H1 (cell line): Measurements from ENCODE around the gene LYPD3. TPM values are rescaled to one million over a fixed set of nuclear protein-coding genes. Genes with fewer than 3 reads are reported as not detected.

Experiments used
- CTCF ChIA-PET: fragments of 300-600 bp; sonication (Branson Sonifier 250); formaldehyde crosslinking; loops from one replicate; lab custom pipeline; 2021; ENCODE audit not compliant: partially characterized antibody; lab: Charles Lee
- POLR2A ChIA-PET: fragments of 300-600 bp; sonication (Branson Sonifier 250); formaldehyde crosslinking; loops from one replicate; lab custom pipeline; 2021; ENCODE audit warnings: inconsistent platforms; ENCODE audit not compliant: partially characterized antibody; lab: Charles Lee
- DNase-seq, 2 experiments: peaks; one replicate each; pipeline versions ENCODE4 v3.0.0 to v3.0.0-alpha.2; 2010 to 2022; ENCODE audit warnings: low spot score in 2 of 2, low read depth in 1 of 2, mixed read lengths in 1 of 2
- FAIRE-seq: peaks from 2 replicates; lab custom pipeline; 2011; peaks lifted over from hg19 to GRCh38; lab: Jason Lieb, UNC
- H2AFZ ChIP-seq: 2 replicates; pipeline ENCODE4 v1.8.1; 2012; ENCODE audit warnings: low read length, inconsistent platforms
- H2AK5ac ChIP-seq: 2 replicates; pipeline ENCODE4 v1.6.1; 2013; ENCODE audit warnings: low read depth, low read length
- H2BK120ac ChIP-seq: replicated peaks from 2 replicates; pipeline ENCODE3; 2013; ENCODE audit warnings: low read depth, low read length, inconsistent platforms
- H2BK12ac ChIP-seq: 2 replicates; pipeline ENCODE4 v1.6.1; 2013; ENCODE audit warnings: low read depth, low read length
- H2BK15ac ChIP-seq: 2 replicates; pipeline ENCODE4 v1.6.1; 2013; ENCODE audit warnings: low read length
- H2BK20ac ChIP-seq: 2 replicates; pipeline ENCODE4 v1.6.1; 2013; ENCODE audit warnings: low read length
- H2BK5ac ChIP-seq: 2 replicates; pipeline ENCODE4 v1.6.1; 2013; ENCODE audit warnings: low read depth, low read length
- H3K14ac ChIP-seq: 2 replicates; pipeline ENCODE4 v1.6.1; 2013; ENCODE audit warnings: inconsistent platforms; ENCODE audit not compliant: insufficient read length
- H3K18ac ChIP-seq: 2 replicates; pipeline ENCODE4 v1.6.1; 2013; ENCODE audit warnings: low read length; ENCODE audit errors: extremely low read depth
- H3K23ac ChIP-seq: 2 replicates; pipeline ENCODE4 v1.6.1; 2013; ENCODE audit warnings: inconsistent platforms; ENCODE audit not compliant: insufficient read length
- H3K23me2 ChIP-seq: 2 replicates; pipeline ENCODE4 v1.6.1; 2013; ENCODE audit warnings: low read depth, low read length
- H3K27ac ChIP-seq: 2 replicates; pipeline ENCODE4 v1.6.1; 2011; ENCODE audit warnings: low read depth, low read length, inconsistent platforms
- H3K27me3 ChIP-seq, 4 experiments: replicated peaks in 1 of 4; 1 replicate in 1 of 4; 2 replicates in 3 of 4; pipeline versions ENCODE4 v1.6.1 to v1.8.1; 2011 to 2013; ENCODE audit warnings: low read length in 3 of 4, mild to moderate bottlenecking in 3 of 4, inconsistent platforms in 2 of 4, mixed read lengths in 2 of 4, moderate library complexity in 1 of 4; ENCODE audit not compliant: control insufficient read depth in 3 of 4, insufficient read depth in 3 of 4; ENCODE audit errors: extremely low read depth in 1 of 4
- H3K36me3 ChIP-seq, 4 experiments: 2 replicates each; pipeline versions ENCODE4 v1.6.1 to v1.8.1; 2011 to 2013; ENCODE audit warnings: mild to moderate bottlenecking in 4 of 4, low read length in 3 of 4, moderate library complexity in 2 of 4, control low read depth in 1 of 4, inconsistent platforms in 1 of 4; ENCODE audit not compliant: insufficient read depth in 4 of 4, control insufficient read depth in 2 of 4
- H3K4ac ChIP-seq: replicated peaks from 2 replicates; pipeline ENCODE3; 2013; ENCODE audit warnings: low read length, low read depth, mixed read lengths, inconsistent platforms; ENCODE audit not compliant: insufficient read length
- H3K4me1 ChIP-seq, 4 experiments: replicated peaks in 1 of 4; 1 replicate in 1 of 4; 2 replicates in 3 of 4; pipeline versions ENCODE4 v1.6.1 to v1.8.1; 2011 to 2013; ENCODE audit warnings: low read length in 3 of 4, inconsistent platforms in 2 of 4, mixed read lengths in 1 of 4; ENCODE audit not compliant: insufficient read depth in 4 of 4, control insufficient read depth in 3 of 4
- H3K4me2 ChIP-seq, 2 experiments: 2 replicates each; pipeline versions ENCODE4 v1.6.1 to v1.8.1; 2011 to 2013; ENCODE audit warnings: low read depth in 2 of 2, low read length in 2 of 2, control low read depth in 1 of 2, inconsistent platforms in 1 of 2, mild to moderate bottlenecking in 1 of 2; ENCODE audit not compliant: insufficient read depth in 1 of 2
- H3K4me3 ChIP-seq, 4 experiments: fragments of 200-600, 300-600 bp in 1 of 4; sonication (generic), shearing (Covaris generic), sonication (Bioruptor Twin) in 1 of 4; 2 replicates each; pipeline versions ENCODE4 v1.5.1 to v1.8.1; 2011 to 2016; ENCODE audit warnings: low read length in 4 of 4, low read depth in 3 of 4, control low read depth in 2 of 4, inconsistent platforms in 2 of 4, mild to moderate bottlenecking in 2 of 4, mixed read lengths in 1 of 4, moderate library complexity in 1 of 4; ENCODE audit not compliant: insufficient read depth in 2 of 4; ENCODE audit errors: extremely low read depth in 1 of 4
- H3K56ac ChIP-seq: replicated peaks from 2 replicates; pipeline ENCODE3; 2013; ENCODE audit warnings: low read depth, mild to moderate bottlenecking, mixed read lengths, low read length, inconsistent platforms; ENCODE audit not compliant: insufficient read length
- H3K79me1 ChIP-seq: 2 replicates; pipeline ENCODE4 v1.6.1; 2013; ENCODE audit warnings: low read depth, low read length, control low read depth
- H3K79me2 ChIP-seq, 2 experiments: 2 replicates each; pipeline versions ENCODE4 v1.6.1 to v1.8.1; 2012 to 2013; ENCODE audit warnings: low read length in 2 of 2, mild to moderate bottlenecking in 2 of 2, inconsistent platforms in 1 of 2; ENCODE audit not compliant: insufficient read depth in 2 of 2, control insufficient read depth in 1 of 2
- H3K9ac ChIP-seq, 4 experiments: replicated peaks in 1 of 4; 1 replicate in 1 of 4; 2 replicates in 3 of 4; pipeline versions ENCODE4 v1.6.1 to v1.8.1; 2011 to 2013; ENCODE audit warnings: low read depth in 3 of 4, low read length in 3 of 4, control low read depth in 2 of 4, mild to moderate bottlenecking in 2 of 4, moderate library complexity in 2 of 4, inconsistent platforms in 1 of 4; ENCODE audit errors: extremely low read depth in 1 of 4
- H3K9me3 ChIP-seq, 2 experiments: 2 replicates each; pipeline versions ENCODE4 v1.6.1 to v1.8.1; 2012 to 2013; ENCODE audit warnings: mild to moderate bottlenecking in 2 of 2, moderate library complexity in 2 of 2, control low read depth in 1 of 2, inconsistent platforms in 1 of 2, low read depth in 1 of 2, low read length in 1 of 2, mixed read lengths in 1 of 2; ENCODE audit not compliant: insufficient read depth in 2 of 2
- H4K20me1 ChIP-seq, 2 experiments: replicated peaks in 1 of 2; 2 replicates each; pipeline versions ENCODE3 to v1.8.1; 2011 to 2013; ENCODE audit warnings: inconsistent platforms in 2 of 2, low read length in 2 of 2, mild to moderate bottlenecking in 1 of 2; ENCODE audit not compliant: insufficient read depth in 2 of 2, control insufficient read depth in 1 of 2
- H4K5ac ChIP-seq: 2 replicates; pipeline ENCODE4 v1.6.1; 2013; ENCODE audit warnings: low read length, low read depth, mixed read lengths, inconsistent platforms; ENCODE audit not compliant: insufficient read length
- H4K8ac ChIP-seq: 2 replicates; pipeline ENCODE4 v1.8.0; 2013; ENCODE audit warnings: mild to moderate bottlenecking, moderate library complexity, low read length, inconsistent platforms; ENCODE audit not compliant: insufficient read depth; ENCODE audit errors: extremely low read depth
- H4K91ac ChIP-seq: replicated peaks from 2 replicates; pipeline ENCODE3; 2013; ENCODE audit warnings: low read length, mixed read lengths, inconsistent platforms; ENCODE audit not compliant: insufficient read length
- GTF2F1 ChIP-seq: IDR thresholded peaks from 2 replicates; pipeline ENCODE4 v1.6.1; 2012; ENCODE audit warnings: low read depth, low read length, improper control_type of control experiment, borderline replicate concordance
- HDAC2 ChIP-seq, 2 experiments: fragments of 300-600 bp in 1 of 2; sonication (generic) in 1 of 2; IDR thresholded peaks; 2 replicates each; pipeline ENCODE4 v1.6.1; 2011 to 2012; ENCODE audit warnings: low read depth in 2 of 2, low read length in 2 of 2, mild to moderate bottlenecking in 2 of 2, moderate library complexity in 2 of 2, borderline replicate concordance in 1 of 2, inconsistent platforms in 1 of 2
- MAFK ChIP-seq: IDR thresholded peaks from 2 replicates; pipeline ENCODE4 v1.6.1; 2012; ENCODE audit warnings: low read depth, mild to moderate bottlenecking, improper control_type of control experiment, low read length
- NRF1 ChIP-seq: IDR thresholded peaks from 2 replicates; pipeline ENCODE4 v1.6.1; 2011; ENCODE audit warnings: mild to moderate bottlenecking, low read depth, low read length, improper control_type of control experiment
- RNF2 ChIP-seq: fragments of 200-900, 300-1000 bp; sonication (generic); IDR thresholded peaks from 2 replicates; pipeline ENCODE4 v1.7.1; 2016; ENCODE audit warnings: borderline replicate concordance, low read depth, mild to moderate bottlenecking, antibody characterized with exemption, low read length; ENCODE audit not compliant: poor library complexity, severe bottlenecking; ENCODE audit errors: missing control alignments
- SIN3A ChIP-seq, 2 experiments: IDR thresholded peaks in 1 of 2; conservative IDR thresholded peaks in 1 of 2; 2 replicates each; pipeline ENCODE4 v1.6.1; 2011 to 2012; ENCODE audit warnings: low read length in 2 of 2, improper control_type of control experiment in 1 of 2, low read depth in 1 of 2, mild to moderate bottlenecking in 1 of 2
- SIRT6 ChIP-seq: IDR thresholded peaks from one replicate; pipeline ENCODE4 v1.7.1; 2012; ENCODE audit warnings: low read length, inconsistent platforms
- ZNF274 ChIP-seq: IDR thresholded peaks from 2 replicates; pipeline ENCODE4 v1.7.0; 2012; ENCODE audit warnings: low read length, borderline replicate concordance; ENCODE audit errors: extremely low read depth
- WGBS, 2 experiments: shearing (Covaris generic) in 1 of 2; methylation state at CpG; one replicate each; pipeline versions ENCODE4 v1.1.6 to v1.1.7; 2013 to 2015; ENCODE audit warnings: low lambda C conversion rate in 2 of 2, mixed read lengths in 2 of 2, inconsistent platforms in 1 of 2, low coverage in 1 of 2, missing lambda C conversion rate in 1 of 2; ENCODE audit not compliant: insufficient replicate concordance in 2 of 2, insufficient coverage in 1 of 2, insufficient read length in 1 of 2; ENCODE audit errors: extremely low coverage in 1 of 2, missing lambda C conversion rate in 1 of 2; 5-methylcytosine and 5-hydroxymethylcytosine counted together
- polyA plus RNA-seq, 7 experiments: library from polyadenylated mRNA; depleted of rRNA in 3 of 7; stranded (reverse) in 5 of 7; unstranded in 2 of 7; fragments of >200 nt in 5 of 7; fragments of 200-250 nt in 2 of 7; gene quantifications; 1 replicate in 5 of 7; 2 replicates in 1 of 7; 4 replicates in 1 of 7; pipeline versions ENCODE4 v1.2.1 to v1.2.3, GENCODE V29; 2011 to 2013; ENCODE audit warnings: missing spikeins in 2 of 7, mixed read lengths in 2 of 7
- total RNA-seq: library from RNA; stranded (reverse); fragmentation: NEBNext Ultra II Directional; extraction: Animal tissue kit (Norgen Biotek cat#: 25700); gene quantifications from 2 replicates; pipeline ENCODE4 v1.2.1, GENCODE V29; 2021
- TF ChIP-seq, protein P1 (sequence below): IDR thresholded peaks from 2 replicates; pipeline ENCODE4 v1.6.1; 2012; ENCODE audit warnings: inconsistent platforms
- TF ChIP-seq, protein P2 (sequence below): IDR thresholded peaks from 2 replicates; pipeline ENCODE4 v1.6.1; 2012; ENCODE audit warnings: low read length, inconsistent platforms

LYPD3 gene
- total and polyA plus RNA-seq, 2 of the 8 experiments (the other 6 are each of a cell fraction or from before 2014, with no cell fraction given), result 4.1 to 16.4 TPM

DNA sequence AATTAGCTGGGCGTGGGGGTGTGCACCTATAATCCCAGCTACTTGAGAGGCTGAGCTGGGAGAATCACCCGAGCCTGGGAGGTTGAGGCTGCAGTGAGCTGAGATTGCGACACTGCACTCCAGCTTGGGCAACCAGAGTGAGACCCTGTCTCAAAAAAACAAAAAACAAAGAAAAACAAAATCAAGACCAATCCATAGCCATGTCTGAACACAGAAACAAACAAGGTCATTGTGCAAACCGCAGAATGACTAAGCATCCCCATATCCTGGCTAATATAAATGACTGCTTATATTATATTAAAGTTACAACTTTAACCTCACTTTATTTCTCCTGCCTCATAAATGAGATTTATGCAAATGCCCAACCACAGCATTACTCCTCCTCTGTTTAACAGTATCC lies 2.3 kb upstream of the LYPD3 start:
- FAIRE-seq, result no peak
- WGBS, 2 experiments, result 89% methylated on average over 4 of the region's 4 CpGs; no CpG with 5 or more reads in 1 of the 2 experiments
- H3K79me2 ChIP-seq, result no peaks in the 10 kb centered on the region

More for the DNA sequence above, 2.3 kb upstream of the LYPD3 start:
- Histone ChIP-seq H3K79me1 (no peaks in the 10 kb centered on the region), H2BK12ac (no peak overlapping the region), H3K23me2 (peaks cover 12% of the 10 kb centered on the region), H3K56ac (no peak overlapping the region), H2BK20ac (no peak overlapping the region), H3K14ac (no peak overlapping the region), H4K8ac (no peak overlapping the region), H3K4me1 (peaks cover 0 to 8% (median 2%) of the 10 kb centered on the region in 4 experiments; a peak in 4 of 7 replicates), H2AK5ac (no peak overlapping the region), H3K27me3 (peaks cover 0 to 17% (median 14%) of the 10 kb centered on the region in 4 experiments; a peak in 6 of 7 replicates), H3K4me2 (no peak overlapping the region), H3K9ac (no peak overlapping the region), H3K23ac (no peak overlapping the region), H4K5ac (no peak overlapping the region), H2BK15ac (no peak overlapping the region), H3K4me3 (no peak overlapping the region), H3K27ac (no peak overlapping the region), H3K9me3 (no peaks in the 10 kb centered on the region), H3K4ac (no peak overlapping the region), H4K20me1 (no peaks in the 10 kb centered on the region), H4K91ac (no peak overlapping the region), H2AFZ (no peak overlapping the region), H2BK120ac (no peak overlapping the region), H3K18ac (no peak overlapping the region), H2BK5ac (no peak overlapping the region), H3K36me3 (no peaks in the 10 kb centered on the region)
- ChIA-PET CTCF (interaction anchor here (0.6 to 0.7 kb wide), 2 partner anchors 19 to 43 kb away, joined by 3 to 4 read pairs; no protein-coding TSS in a partner anchor), POLR2A (interaction anchor here (0.5 kb wide), 1 partner anchor 11 kb away, joined by 3 read pairs; no protein-coding TSS in a partner anchor)
- no peak for DNase-seq
- TF ChIP-seq, protein P1, sequence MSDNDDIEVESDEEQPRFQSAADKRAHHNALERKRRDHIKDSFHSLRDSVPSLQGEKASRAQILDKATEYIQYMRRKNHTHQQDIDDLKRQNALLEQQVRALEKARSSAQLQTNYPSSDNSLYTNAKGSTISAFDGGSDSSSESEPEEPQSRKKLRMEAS, result no peak
- TF ChIP-seq ZNF274 (no peak), RNF2 (no peak), SIRT6 (no peak), SIN3A (conservative IDR thresholded peaks at IDR 0.05 in 1 of 2, IDR thresholded peaks at IDR 0.05 in 1 of 2; ENCODE audit: low read depth in 1 of 2, low read length in 2 of 2) (no peak), NRF1 (no peak), GTF2F1 (no peak), HDAC2 (IDR thresholded peaks at IDR 0.05; ENCODE audit: borderline replicate concordance in 1 of 2, low read depth in 2 of 2, low read length in 2 of 2) (no peak), MAFK (no peak)
- TF ChIP-seq, protein P2, sequence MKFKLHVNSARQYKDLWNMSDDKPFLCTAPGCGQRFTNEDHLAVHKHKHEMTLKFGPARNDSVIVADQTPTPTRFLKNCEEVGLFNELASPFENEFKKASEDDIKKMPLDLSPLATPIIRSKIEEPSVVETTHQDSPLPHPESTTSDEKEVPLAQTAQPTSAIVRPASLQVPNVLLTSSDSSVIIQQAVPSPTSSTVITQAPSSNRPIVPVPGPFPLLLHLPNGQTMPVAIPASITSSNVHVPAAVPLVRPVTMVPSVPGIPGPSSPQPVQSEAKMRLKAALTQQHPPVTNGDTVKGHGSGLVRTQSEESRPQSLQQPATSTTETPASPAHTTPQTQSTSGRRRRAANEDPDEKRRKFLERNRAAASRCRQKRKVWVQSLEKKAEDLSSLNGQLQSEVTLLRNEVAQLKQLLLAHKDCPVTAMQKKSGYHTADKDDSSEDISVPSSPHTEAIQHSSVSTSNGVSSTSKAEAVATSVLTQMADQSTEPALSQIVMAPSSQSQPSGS, result no peak
